GM21825 (cell line): Measurements from ENCODE around the gene SMYD5.
"Not testable (repeated sequence)": the region's sequence is repeated elsewhere in the genome, so short reads cannot be mapped to it uniquely, and the experiment has no call there.

Source experiments
- ATAC-seq: cut with Tn5 transposase; IDR thresholded peaks from one replicate; pipeline ENCODE4 v1.9.1; 2021; ENCODE audit warnings: mild to moderate bottlenecking, moderate library complexity; ENCODE audit not compliant: unreplicated experiment

Gene SMYD5

GRCh38 chr2:73214120-73215035, at the start of gene SMYD5:
Gene SMYD5, plus strand, starts transcription at chr2:73214245. Its CDS starts 22 bp downstream, at chr2:73214267.
- peak; percentile 89 for ATAC-seq

GRCh38 chr2:73165978-73166377, 48.1 kb upstream of the SMYD5 start:
- not testable (repeated sequence) for ATAC-seq

- ATAC-seq = not testable (repeated sequence)
These were observed 47.2 kb upstream of the SMYD5 start for GRCh38 chr2:73166813-73167212.

- ATAC-seq = not testable (repeated sequence)
These were observed 45.7 kb upstream of the SMYD5 start for GRCh38 chr2:73168348-73168747.

- ATAC-seq = not testable (repeated sequence)
These were observed 43.7 kb upstream of the SMYD5 start for GRCh38 chr2:73170341-73170740.

- no peak for ATAC-seq
These were observed 41.1 kb upstream of the SMYD5 start for GRCh38 chr2:73172963-73173362.

GRCh38 chr2:73173781-73174180, 40.3 kb upstream of the SMYD5 start:
- no peak for ATAC-seq

- ATAC-seq = no peak
These were observed 39.8 kb upstream of the SMYD5 start for GRCh38 chr2:73174244-73174643.

- ATAC-seq = no peak
These were observed 38.9 kb upstream of the SMYD5 start for GRCh38 chr2:73174941-73175662.

- ATAC-seq = no peak
These were observed 38.3 kb upstream of the SMYD5 start for GRCh38 chr2:73175663-73176204.

- ATAC-seq = no peak
These were observed 37.7 kb upstream of the SMYD5 start for GRCh38 chr2:73176205-73176880.

GRCh38 chr2:73176881-73177644, 37.0 kb upstream of the SMYD5 start:
- ATAC-seq = peak; percentile 83

GRCh38 chr2:73177645-73178255, 36.3 kb upstream of the SMYD5 start:
- ATAC-seq = no peak

- ATAC-seq = no peak
These were observed 28.1 kb upstream of the SMYD5 start for GRCh38 chr2:73185965-73186364.

GRCh38 chr2:73187549-73187948, 26.5 kb upstream of the SMYD5 start:
- no peak for ATAC-seq

GRCh38 chr2:73197579-73197978, 16.5 kb upstream of the SMYD5 start:
- ATAC-seq = no peak

GRCh38 chr2:73200281-73200680, 13.8 kb upstream of the SMYD5 start:
- not testable (repeated sequence) for ATAC-seq

GRCh38 chr2:73202156-73203054, 11.6 kb upstream of the SMYD5 start, which contains the start of gene NOTO:
Gene NOTO, plus strand, starts transcription at chr2:73202574. Its CDS starts 93 bp downstream, at chr2:73202667.
- no peak for ATAC-seq
